OCI-LY1 (cell line): Measurements from ENCODE around the gene RAPGEF2.

ENCODE experiments used
- EZH2 ChIP-seq: fragments of 200-600 bp; sonication (generic), shearing (Covaris generic); IDR thresholded peaks from 2 replicates; pipeline ENCODE4 v1.8.0; 2017; ENCODE audit warnings: borderline replicate concordance, mixed run types, mild to moderate bottlenecking, antibody characterized with exemption, low read length, moderate library complexity, mixed read lengths
- TF ChIP-seq, protein P1 (sequence below): fragments of 200-600 bp; sonication (generic), shearing (Covaris generic); IDR thresholded peaks from 2 replicates; pipeline ENCODE4 v1.5.1; 2017; ENCODE audit warnings: mild to moderate bottlenecking, antibody characterized with exemption, low read length, moderate library complexity, mixed read lengths

DNA sequence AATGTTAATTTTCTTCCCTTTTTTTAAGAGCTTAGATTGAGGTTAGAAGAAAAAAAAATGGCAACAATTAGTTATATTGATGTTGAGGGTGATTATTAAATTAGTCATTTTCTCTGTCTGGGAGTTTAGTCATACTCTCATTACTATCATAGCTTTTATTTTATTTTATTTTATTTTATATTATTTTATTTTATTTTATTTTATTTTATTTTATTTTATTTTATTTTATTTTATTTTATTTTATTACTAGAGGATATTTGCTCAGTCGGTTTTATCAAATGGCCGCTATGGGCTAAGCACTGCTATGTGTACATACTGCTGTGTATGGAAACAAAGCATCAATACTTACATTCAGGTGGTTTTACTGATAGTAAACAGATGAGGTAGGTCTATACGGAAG lies 239.5 kb downstream of the RAPGEF2 start:
- TF ChIP-seq, protein P1, sequence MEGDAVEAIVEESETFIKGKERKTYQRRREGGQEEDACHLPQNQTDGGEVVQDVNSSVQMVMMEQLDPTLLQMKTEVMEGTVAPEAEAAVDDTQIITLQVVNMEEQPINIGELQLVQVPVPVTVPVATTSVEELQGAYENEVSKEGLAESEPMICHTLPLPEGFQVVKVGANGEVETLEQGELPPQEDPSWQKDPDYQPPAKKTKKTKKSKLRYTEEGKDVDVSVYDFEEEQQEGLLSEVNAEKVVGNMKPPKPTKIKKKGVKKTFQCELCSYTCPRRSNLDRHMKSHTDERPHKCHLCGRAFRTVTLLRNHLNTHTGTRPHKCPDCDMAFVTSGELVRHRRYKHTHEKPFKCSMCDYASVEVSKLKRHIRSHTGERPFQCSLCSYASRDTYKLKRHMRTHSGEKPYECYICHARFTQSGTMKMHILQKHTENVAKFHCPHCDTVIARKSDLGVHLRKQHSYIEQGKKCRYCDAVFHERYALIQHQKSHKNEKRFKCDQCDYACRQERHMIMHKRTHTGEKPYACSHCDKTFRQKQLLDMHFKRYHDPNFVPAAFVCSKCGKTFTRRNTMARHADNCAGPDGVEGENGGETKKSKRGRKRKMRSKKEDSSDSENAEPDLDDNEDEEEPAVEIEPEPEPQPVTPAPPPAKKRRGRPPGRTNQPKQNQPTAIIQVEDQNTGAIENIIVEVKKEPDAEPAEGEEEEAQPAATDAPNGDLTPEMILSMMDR: no peak
- no peak for TF ChIP-seq EZH2
